GM18907 (cell line): Measurements from ENCODE around the gene APMAP.

Experiments
- ATAC-seq: cut with Tn5 transposase; IDR thresholded peaks from one replicate; pipeline ENCODE4 v1.9.1; 2021; ENCODE audit warnings: mild to moderate bottlenecking, moderate library complexity; ENCODE audit not compliant: unreplicated experiment

The APMAP gene, protein sequence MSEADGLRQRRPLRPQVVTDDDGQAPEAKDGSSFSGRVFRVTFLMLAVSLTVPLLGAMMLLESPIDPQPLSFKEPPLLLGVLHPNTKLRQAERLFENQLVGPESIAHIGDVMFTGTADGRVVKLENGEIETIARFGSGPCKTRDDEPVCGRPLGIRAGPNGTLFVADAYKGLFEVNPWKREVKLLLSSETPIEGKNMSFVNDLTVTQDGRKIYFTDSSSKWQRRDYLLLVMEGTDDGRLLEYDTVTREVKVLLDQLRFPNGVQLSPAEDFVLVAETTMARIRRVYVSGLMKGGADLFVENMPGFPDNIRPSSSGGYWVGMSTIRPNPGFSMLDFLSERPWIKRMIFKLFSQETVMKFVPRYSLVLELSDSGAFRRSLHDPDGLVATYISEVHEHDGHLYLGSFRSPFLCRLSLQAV

DNA sequence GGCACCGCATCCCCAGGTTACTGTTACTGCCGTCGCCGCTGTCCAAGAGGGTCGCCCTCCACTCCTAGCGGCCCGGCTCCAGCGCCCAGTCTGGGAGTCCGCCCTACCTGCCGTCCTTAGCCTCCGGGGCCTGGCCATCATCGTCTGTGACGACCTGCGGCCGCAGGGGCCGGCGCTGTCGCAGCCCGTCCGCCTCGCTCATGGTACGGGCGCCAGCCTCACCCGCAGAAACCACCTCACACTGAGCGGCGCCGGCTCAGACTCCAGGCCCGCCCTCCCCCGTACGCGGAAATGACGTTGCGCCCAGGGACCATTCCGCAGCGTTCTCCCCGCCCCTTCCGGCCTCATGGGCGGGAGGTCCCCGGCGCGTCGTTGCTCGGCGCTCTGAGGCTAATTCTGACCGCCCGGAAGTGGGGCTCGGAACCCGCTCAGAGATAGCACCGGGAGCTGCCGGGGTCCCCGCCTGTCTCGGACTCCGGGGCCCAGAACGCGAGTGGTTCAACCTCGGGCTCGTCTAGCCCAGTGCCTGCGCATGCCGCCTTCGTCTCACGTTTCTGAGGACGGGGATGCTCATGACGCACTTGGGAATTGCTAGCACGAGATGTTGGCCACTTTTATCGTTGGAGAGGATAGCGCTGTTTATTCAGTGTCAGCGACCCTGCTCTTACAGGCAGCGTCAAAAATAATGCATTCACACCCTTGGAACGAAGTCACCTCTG, at the start of gene APMAP:
TSS of gene APMAP (minus strand) at position 265 of the 719 bp plus-strand sequence. CDS start at position 202, 63 bp downstream.
- peak; percentile 96 for ATAC-seq

DNA sequence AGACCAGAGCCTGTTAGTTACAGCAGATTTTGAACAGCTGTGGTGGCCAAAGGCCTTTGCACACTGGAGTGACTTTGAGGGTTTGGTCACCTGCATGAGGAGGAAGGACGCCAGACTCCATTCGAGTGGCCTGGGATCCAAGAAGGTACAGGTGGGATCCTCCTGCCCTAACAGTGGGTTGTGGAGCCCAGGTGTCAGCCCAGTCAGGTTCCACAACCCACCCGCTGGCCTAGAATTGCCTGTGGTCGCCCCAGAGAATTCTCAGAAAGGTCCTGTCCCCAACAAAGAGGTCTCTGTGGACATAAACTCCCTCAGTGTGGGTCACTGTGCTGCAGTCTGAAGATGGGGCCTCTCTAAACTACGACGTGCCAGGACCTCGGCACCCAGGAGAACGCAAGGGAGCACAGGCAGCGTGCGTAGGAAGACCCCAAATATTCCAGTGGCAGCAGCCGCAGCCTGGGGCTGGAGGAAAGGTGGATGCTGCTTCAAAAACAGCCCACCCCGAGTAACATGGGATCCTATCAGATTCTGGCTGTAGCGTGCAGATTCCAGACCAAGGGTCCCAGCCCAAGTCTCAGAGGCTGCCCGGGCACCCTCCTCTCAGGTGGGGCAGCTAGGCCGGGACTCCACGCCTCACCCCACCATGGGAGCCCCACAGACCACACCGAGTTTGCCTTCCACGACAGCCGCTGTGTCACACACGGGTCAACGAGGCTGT, 49.4 kb upstream of the APMAP start:
- ATAC-seq: no peak

DNA sequence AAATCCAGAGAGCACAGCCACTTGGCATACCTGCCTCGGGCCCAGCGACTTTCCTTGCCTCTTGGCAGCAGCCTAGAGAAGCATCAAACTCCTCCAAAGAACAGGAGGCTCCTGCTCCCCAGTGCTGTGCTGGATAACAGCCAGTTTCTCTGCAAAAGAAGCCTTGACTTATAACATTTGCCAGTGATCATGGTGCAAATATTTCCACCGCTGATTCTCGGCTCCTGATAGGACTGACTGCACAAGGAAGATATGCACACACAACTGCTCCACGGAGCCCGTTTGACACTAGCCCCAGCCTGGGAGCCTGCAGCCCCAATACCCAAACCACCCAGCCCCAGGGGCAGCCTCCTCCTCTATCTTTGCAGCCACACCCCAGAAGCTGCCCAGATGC, 47.9 kb upstream of the APMAP start:
- no peak for ATAC-seq

DNA sequence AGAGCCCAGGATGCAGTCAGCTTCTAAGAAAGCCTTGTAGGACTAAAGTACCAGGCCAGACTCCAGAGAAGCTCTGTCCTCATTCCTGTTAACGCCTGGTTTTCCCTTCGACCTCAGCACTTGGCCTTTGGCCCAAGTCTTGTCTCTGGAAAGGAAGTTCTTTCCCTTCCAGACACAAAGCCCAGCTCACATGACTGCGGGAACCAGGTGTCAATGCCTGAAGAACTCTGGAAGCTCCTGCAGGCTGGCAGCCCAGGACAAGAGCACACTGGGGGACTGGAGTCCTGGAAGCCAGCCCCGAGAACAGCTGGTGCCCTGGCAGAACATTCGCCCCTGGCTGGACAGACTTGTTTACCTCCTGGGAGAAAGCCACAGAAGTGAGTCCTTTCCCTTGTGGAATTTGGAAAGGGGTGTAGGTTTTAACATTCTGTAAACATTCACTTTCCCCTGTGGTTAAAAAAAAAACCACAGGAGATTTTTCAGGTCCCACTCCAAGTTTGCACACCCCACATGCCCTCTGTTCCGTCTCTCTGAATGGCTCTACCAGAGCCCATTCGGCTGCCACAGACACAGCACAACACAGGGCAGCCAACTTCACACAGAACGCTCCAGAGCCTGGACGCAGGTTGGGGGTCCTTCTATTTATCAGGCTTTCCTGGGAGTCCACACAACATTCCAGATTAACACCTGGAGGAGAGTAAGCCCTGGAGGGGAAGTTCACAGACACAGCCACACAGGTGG, 47.3 kb upstream of the APMAP start:
- no peak for ATAC-seq

DNA sequence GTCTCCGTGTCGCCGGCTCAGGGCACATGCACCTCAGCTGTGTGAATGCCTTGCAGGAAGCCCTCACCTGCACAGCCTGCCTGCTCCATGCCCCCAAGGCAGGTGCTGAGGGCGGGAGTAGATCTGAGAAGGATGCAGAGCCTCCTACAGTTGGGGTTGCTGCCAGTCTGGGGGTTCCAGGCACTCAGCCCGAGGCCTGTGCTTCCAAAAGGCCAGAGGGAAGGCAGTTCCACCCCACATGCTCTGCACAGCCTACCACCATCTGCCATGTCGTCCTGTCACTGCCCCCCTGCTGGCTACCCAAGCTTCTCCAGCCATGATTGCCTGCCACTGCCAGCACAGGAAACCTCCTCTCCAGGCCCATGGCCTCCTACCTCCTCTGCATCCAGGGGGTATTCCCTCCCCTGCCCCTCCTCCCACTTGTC, 46.1 kb upstream of the APMAP start:
- ATAC-seq: no peak

DNA sequence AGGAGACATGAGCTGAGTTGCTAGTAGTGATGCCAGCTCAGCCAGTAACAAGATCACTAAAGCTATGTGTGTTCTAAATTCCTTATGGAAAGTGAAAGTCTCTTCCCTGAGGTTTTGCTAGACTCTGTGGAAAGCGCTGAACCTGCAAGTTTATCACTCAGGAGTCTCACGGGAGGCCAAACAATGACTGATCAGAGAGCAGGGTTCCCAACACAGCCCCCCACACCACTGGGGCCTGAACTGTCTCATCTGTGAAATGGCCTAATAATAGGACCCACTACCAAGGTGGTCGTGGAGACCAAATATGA, 45.5 kb upstream of the APMAP start:
- no peak for ATAC-seq

DNA sequence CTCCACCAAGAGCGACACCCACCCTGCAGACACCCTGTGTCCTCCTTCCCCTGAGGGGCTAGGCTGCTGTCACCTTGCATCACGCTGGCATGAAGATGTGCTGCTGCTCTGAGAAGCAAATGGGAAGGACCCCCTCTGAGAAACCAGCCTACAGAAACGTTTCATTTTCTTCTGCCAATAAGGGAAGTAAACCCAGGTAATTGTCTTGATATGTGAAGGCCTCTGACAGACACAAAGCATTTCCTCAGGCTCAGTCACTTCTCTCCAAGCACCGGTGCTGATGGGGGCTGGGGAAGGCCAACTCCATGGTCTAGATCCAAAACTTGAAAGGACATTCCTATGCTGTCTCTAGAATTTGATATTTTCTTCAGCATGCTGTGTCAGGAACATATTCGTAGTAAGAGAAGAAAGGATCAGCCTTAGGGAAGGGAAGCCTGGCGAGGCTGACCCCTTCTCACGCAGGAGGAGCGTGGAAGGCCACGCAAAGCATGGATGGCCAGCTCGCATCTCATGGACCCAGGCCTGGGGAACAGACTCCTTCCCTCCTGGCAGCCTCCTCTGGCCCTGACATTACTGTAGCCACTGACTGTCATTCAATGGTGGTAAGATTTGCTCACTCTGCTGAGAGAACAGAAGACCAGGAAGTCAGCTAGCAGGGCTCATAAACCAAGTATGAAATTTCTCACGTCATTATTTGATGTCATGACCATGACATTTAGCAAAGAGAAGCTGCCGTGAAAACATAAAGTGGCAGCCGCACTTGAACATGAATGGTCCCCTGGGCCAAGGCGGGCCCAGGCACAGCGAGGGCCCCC, 44.9 kb upstream of the APMAP start:
- ATAC-seq: no peak

DNA sequence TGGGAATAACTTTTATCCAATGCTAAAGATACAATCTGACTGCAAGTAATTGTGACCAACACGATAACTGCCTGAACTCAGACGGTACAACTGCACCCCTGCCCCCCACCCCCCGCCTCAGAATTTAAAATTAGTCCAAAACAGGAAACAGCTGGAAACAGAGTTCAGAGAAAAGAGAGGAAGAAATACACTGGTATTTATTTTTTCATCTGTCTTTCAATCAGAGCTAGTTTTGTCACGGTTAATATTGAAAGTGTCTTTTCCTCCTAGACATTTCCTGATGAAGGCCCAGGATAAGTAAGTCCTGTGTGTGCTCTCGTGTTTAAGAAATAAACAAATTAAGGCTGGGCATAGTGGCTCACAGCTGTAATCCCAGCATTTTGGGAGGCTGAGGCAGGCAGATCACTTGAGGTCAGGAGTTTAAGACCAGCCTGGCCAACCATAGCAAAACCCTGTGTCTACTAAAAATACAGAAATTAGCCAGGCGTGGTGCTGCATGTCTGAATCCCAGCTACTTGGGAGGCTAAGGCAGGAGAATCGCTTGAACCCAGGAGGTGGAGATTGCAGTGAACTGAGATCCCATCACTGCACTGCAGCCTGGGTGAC, 43.9 kb upstream of the APMAP start:
- ATAC-seq: peak; percentile 7

DNA sequence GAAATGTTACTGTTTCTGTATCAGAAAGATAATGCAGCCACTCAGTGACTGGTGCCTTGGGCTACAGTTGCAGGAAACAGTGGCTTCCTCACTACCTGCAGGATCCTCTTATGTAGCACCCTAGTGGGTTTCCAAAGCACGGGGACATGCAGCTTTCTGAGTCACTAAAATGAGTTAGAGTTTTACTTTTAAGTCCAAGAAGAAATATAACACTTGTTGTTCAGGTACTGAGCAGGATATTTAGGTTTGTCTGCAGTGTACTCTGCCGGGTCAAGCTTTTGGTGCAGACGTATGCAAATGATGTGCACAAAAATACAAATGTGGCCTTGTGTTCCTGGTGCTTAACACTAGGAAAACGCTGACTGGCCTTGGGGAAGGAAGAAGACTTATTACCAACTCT, 43.4 kb upstream of the APMAP start:
- ATAC-seq: peak; percentile 46

DNA sequence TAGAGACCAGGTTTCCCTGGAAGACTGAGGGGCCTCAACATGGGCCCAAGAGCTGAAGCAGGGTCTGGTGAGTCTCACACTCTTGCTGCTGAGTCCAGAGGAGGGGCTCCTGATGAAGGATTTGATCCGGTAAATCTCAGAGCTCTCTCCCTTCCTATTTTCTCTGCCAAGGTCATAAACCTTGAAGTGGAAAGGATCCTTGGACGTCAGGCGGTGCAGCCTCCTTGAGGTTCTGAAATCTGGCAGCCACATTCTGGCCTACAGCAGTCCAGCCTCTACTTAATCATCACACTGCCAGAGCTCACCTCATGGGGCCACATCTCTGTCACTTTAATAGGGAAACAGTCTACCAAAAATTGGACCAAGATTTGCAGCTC, 41.4 kb upstream of the APMAP start:
- ATAC-seq: no peak

DNA sequence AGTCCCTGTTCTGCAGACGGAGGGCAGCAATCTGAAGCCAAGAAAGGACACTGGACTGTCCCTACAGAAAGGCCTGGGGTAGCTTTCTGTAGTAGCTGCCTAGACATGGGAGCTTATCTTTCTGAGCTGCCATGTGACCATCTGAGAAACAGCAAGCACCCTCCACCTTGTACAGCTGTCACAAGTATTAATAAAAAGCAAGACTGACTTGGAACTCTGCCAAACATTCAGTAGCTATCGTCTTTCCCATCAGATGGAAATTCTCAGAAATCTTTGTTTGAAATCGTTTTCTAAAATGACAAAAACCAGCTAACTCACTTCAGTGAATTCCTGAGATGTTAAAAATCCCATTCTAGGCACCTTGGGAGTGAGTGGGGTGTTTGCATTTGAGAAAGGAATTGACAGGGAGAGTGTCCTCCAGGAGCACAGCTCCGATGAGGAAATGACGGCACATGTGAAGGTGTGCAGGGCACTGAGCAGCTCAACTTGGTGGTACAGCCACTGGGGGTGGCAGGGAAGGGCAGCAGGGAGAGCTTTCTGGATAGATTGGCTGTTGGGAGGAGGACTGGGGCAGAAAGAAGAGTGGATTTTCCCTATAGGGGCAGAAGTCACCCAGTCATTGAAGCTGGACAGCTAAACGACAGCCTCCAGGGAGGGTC, 40.8 kb upstream of the APMAP start:
- ATAC-seq: no peak

DNA sequence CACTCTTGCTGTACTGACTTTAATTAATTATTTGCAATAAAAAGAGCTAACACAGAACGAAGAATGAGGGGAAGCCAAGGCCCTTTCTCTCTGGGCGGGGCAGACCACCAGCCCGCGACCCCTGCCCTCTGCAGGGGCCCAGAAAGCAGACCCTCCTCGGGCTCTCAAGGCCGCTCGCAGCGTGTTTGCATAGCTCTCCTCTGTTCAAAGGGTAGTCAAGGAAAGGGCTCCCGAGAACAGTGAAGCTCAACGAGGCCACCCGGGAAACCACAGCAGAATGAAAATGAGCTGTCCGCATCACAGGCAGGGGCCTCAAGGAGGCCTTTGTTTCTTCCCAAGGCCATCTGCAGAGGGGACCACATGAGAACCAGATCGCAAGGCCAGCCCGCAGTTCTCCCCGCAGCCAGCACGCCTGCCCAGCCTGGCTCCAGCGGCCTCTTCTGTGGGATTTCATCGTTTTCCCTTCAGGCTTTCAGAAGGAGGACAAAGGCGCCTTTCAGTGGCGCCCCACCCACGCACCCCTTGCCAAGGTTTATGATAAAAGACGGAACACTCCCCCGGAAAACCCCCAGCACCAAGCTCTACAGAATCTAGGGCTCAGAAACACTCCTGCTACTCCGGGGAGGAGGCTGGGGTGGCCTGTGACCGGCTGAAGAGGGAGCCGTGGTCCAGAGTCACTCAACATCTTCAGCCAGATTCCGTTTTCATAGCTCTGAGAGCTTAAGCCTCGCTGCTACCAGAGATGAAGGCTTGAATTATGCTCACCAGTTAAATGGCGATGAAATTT, 40.1 kb upstream of the APMAP start:
- ATAC-seq: no peak

DNA sequence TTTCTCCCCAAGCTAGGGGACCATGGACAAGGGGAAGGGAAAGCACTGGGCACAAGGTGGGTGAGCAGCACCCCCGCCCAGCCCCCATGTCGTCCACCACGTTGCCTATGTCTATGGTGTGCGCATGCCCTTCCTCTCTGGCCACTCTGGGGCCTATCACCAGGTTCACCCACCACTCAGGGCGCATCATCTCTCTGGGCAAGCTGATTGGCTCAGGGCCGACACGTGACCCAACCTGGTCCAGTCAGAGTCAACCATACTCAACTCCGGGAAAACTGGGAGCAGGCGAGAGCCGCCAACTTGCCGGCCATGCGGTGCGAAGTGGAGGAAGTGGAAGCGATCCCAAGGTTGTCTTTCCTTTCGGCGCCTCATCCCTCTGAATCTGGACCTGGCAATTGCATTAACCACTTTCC, 39.5 kb upstream of the APMAP start:
- no peak for ATAC-seq

DNA sequence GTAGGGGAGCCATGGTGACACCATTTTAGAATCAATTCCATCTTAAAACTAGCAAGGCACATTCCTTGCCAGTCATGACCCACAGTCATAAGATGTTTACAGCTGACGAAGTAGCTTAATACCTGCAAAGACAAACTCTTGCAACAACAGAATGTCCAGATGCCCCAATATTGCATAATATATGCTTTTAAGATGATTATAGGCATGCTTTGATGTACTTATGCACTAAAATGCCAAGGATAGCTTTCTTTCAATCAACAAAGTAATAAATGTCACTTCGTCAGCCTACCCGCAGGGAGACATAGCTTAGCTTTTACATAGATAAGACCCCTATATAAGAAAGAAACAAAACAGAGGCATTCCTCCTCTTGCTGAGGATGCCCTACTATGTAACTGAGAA, 38.7 kb upstream of the APMAP start:
- no peak for ATAC-seq

DNA sequence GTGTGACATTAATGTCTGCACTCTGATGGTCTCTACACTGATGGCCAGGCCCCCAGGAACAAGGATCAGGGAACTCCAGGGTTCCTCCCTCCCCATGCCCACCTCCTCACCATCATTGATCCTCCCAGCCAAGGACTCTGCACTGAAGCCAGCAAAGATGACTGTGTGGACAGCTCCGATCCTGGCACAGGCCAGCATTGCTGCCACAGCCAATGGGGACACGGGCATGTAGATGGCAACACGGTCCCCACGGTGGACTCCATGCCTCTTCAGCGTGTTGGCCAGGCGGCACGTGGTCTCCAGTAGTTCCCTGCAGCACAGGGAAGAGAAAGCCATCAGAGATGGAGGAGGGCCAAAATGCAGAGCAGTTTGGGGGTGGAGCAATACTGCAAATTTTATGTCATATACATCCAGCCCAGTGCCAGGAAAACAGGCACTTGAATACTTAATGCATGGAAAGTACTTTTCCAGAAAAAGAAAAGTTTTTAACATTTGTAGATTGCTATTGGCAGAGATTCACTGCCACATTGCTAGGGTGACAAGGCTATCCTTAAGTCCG, 38.2 kb upstream of the APMAP start:
- ATAC-seq: no peak

DNA sequence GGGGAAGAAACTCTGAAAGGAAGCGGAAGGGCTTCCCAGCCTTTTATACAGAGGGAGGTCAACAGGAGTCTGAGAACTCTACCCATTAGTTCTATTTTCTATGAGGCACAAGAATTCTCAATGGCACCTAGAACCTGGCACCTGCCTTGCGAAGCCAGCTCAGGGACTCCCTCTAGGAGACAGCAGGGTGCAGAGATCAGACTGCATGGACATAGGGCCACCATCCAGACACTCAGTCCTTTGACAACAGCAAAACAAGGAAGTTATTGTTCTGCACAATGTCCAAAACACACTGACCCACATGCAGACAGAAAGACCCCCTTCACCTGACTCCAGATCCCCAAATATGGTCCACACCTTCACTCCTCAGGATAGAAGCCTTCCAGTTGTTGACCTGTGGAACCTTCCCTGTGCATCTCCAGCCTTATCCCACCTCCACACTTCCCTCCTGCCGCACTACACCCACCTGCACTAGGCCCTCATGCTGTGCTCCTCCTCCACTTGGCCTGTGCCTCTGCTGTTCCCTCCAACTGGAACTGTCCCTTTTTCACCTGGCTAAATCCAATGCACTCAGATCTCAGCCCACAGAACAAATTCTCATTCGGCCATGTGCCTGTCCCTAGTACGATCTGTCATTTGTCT, 37.6 kb upstream of the APMAP start:
- no peak for ATAC-seq

DNA sequence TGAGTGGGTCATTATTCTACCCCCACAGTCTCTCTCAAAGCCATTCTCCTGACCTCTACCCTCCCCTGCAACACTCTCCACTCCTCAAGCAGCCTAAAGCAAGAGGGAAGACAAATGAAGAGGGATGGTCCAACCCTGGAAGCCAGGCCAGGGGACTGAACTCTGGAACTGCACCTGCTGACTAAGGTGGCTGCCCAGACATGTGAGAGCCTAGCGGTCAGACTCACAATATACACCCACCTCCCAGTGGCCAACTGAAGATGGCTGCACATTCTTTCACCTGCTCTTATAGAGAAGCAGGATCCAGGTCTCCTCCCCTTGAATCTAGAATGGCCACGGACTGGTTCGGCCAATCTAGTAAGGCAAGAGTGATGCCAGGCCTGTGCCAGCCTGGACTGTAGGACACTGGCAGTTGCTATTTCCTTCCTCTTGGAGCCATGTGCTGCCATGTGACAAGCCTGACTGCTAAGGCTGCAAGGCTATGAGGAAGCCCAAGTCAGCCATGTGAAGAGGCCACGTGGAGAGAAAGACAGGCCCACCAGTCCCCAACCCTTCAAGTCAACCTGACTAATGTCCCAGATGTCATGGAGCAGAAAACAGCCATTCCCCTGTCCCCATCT, 33.5 kb upstream of the APMAP start:
- ATAC-seq: no peak
